ENCODE results near the gene MIF.

MIF gene

GRCh38 chr22:23875801-23876200, 18.4 kb upstream of the MIF start:
- no peak for DNase-seq

- no peak for DNase-seq
Observed at GRCh38 chr22:23877566-23877965, 16.6 kb upstream of the MIF start.

- DNase-seq = peak in 19 of 58 donors; percentile 5 to 49 (median 34)
Observed at GRCh38 chr22:23878219-23878618, 16.0 kb upstream of the MIF start.

- DNase-seq = no peak
Observed at GRCh38 chr22:23882370-23882769, 11.8 kb upstream of the MIF start.

DNA sequence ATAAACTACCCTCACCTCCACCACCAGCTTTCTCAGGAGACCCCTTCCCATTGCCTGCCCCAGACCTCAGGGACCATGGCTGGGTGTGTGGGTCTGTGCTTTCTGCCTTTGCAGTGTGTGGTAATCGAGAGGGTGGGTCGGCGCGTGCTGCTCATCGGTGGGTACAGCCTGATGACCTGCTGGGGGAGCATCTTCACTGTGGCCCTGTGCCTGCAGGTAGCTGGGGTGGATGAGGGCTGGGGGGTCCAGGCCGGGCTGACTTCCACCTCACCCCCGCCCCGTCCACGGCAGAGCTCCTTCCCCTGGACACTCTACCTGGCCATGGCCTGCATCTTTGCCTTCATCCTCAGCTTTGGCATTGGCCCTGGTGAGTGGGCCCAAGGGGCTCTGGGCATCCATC, 10.5 kb upstream of the MIF start:
- DNase-seq = no peak

DNA sequence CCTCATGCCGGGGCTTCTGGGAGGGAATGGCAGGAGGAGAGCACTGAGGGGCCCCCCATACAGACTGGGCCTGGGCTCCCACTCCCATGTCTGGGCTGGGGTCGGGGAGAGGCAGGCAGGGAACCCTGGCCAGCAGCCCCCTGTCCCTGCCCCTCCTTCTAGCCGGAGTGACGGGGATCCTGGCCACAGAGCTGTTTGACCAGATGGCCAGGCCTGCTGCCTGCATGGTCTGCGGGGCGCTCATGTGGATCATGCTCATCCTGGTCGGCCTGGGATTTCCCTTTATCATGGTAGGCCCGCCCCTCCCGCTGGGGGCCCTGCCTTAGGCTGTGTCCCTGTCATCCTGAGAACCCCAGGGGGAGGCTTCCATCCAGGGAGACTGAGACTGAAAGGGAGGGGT, 10.0 kb upstream of the MIF start:
- DNase-seq = no peak

DNA sequence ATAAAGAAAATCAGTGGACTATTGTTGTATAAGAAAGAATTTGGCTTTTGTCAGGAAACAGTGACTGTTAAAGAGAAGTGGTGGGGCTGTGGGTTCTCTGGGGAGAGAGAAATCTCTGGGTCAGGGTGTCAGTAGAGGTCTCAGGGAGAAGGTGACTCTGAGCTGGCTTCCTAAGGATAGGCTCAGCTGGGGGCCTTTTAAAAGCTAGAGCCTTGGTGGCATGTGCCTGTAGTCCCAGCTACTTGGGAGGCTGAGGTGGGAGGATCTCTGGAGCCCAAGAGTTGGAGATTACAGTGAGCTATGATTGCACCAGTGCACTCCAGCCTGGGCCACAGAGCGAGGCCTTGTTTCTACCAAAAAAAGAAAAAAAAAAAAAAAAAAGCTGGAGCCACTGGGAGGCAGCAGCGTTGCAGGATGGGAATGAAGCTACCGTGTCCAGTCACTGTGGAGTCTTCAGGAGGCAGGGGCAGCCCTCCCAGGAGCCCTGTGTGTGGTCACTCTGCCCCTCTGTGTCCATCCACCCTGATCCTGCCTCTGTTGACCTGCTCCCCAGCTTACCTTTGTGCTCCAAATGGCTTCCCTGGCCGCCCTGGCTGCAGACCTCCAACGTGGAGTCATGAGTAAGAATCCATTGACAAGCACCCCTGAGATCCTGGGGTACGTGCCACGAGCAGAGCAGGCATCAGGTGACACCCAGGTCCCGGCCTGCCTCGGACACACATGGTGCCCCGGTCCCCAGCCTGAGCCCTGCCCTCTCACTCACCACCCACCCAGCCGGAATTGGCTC, 5.4 kb upstream of the MIF start:
- peak in 29 of 58 donors; percentile 10 to 47 (median 20) for DNase-seq

- DNase-seq = peak in 17 of 58 donors; percentile 4 to 32 (median 17)
Observed at GRCh38 chr22:23889620-23890019, 4.6 kb upstream of the MIF start.

GRCh38 chr22:23891726-23892125, 2.5 kb upstream of the MIF start:
- DNase-seq = no peak

- no peak for DNase-seq
Observed at GRCh38 chr22:23892130-23892529, 2.1 kb upstream of the MIF start.

GRCh38 chr22:23892706-23893105, 1.5 kb upstream of the MIF start:
- no peak for DNase-seq

GRCh38 chr22:23893121-23893944, 850 bp upstream of the MIF start:
- no peak for DNase-seq

DNA sequence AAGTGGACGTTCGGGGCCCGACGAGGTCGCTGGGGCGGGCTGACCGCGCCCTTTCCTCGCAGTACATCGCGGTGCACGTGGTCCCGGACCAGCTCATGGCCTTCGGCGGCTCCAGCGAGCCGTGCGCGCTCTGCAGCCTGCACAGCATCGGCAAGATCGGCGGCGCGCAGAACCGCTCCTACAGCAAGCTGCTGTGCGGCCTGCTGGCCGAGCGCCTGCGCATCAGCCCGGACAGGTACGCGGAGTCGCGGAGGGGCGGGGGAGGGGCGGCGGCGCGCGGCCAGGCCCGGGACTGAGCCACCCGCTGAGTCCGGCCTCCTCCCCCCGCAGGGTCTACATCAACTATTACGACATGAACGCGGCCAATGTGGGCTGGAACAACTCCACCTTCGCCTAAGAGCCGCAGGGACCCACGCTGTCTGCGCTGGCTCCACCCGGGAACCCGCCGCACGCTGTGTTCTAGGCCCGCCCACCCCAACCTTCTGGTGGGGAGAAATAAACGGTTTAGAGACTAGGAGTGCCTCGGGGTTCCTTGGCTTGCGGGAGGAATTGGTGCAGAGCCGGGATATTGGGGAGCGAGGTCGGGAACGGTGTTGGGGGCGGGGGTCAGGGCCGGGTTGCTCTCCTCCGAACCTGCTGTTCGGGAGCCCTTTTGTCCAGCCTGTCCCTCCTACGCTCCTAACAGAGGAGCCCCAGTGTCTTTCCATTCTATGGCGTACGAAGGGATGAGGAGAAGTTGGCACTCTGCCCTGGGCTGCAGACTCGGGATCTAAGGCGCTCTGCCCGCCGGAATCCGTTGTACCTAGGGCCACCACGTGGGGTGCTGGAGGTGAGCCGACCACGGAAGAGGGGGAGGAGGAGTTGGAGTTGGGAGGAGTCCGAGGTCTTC, 771 bp downstream of the MIF start:
- peak in 48 of 58 donors; percentile 14 to 76 (median 62) for DNase-seq

GRCh38 chr22:23895599-23896144, 1.5 kb downstream of the MIF start:
- DNase-seq = no peak

DNA sequence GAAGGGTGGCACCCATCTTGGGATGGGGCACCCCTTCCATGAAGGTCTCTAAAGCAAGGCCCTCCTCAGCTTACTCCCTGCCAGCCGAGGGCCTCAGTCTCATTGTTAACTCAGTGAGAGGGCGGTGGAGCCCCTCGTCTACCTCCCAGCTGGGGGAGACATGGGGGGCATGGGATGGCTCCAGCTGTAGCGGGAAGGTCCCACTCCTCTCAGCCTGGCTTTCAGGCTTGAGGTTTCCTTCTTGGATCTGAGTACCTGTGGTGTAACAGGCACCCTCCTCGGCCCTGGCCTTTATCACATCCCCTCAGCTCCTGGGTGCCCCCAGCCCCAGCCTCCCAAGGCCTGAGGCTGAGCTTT, 2.0 kb downstream of the MIF start:
- no peak for DNase-seq

DNA sequence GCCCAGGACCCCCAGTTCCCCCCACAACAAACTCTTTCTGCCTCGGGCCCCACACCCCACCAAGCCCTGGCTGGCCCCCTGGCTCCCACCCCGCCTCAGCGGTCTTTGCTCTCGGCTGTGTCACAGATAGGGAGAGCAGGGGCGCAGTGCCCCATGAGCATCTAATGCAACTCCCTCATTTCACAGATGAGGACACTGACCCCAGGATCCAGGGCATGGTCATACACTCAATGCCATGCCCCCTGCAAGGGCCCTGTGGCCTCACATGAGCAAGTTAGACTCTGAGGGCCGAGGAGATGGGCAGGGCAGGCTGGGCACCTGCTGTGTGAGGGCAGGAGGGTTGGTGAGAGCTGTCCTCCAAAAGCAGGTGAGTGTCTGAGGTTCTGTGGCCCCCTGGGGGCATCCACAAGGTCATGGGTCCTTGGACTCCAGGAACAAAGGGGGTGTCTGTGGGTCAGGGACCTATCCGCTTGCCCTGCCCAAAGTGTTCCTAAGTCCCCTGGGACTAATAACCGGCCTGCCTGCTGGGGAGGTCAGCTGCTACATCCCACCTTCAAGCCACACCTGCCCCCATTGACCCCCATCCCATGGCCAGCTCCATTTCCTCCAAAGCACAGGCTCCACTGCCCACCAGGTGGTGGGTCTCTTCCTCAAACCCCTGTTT, 2.5 kb downstream of the MIF start:
- no peak for DNase-seq

GRCh38 chr22:23897320-23897719, 3.1 kb downstream of the MIF start:
- DNase-seq = no peak

DNA sequence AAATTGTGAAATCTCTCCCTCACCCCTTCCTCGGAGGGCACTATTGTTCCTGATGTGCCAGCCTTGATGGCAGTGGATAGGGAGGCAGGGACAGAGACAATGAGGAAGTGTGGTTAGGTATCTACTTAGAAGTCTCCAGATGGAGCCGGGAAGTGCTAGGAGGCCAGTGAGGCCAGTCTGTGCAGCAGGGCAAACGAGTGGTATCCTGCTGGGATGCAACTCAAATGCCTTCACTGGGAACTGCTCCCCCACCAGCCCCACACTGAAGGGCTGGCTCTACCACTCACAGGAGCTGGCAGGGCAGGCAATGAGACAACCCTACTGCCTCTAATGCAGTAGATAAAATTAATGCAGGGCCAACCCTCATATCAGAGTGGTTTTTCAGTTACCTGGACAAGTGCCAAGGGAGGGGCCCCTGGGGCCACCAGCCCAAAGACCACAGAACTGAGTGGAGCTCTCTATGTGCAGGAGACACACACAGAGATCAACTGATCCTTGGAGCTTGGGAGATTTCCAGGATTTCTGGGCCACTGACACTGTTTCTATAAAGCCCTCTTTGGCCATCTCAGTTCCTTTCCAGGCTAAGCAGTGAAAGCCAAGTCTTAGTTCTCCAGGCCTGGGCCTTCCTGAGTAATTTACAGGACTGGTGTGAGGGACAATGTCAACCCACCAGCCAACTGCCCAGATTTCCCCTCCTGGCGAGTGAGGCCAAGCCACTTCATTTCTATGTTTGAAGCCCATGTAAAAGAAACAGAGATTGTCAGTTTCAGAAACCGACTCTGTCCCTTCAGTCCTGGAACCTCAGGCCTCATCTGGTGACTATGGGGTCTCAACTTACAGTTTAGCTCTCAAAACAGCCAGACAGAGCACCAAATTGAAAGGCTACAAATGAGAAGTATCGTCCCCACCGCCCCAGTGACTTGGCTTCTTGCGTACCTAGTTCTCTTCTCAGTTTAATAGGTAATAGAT, 4.1 kb downstream of the MIF start:
- DNase-seq = peak in 25 of 58 donors; percentile 11 to 72 (median 38)

DNA sequence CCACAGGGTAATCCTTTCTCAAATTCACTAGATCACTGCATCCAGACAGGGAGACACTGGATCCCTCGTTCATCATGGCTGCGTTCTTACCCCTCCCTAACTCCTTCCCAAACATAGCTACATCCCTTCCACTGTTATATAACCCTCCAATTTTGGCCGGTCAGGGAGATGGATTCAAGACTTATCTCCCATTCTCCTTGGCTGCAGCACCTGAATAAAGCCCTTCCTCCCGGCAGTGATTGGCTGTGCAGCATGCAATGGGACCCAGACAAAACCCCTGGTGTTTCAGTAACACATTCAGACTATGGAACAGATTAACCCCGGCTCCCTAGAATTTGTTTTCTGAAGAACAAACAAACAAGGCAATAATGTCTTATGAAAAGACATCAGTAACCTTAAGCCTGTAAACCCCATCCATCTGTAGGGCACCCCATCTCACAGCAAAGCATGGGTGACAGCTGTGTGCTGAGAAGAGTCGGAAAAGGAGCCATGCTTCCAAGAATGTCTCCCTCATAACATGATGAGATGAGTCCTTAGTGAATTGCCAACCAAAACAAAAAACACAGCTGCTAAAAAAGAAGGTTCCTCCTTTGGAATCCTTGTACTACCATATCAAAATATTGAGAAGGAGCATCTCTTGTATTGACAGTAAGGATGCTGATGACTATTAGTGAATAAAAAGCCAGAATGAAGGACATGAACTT, 5.0 kb downstream of the MIF start:
- DNase-seq = peak in 6 of 58 donors; percentile 5 to 42 (median 19)
